Measurements from ENCODE around the gene FAM47E.

FAM47E gene, protein sequence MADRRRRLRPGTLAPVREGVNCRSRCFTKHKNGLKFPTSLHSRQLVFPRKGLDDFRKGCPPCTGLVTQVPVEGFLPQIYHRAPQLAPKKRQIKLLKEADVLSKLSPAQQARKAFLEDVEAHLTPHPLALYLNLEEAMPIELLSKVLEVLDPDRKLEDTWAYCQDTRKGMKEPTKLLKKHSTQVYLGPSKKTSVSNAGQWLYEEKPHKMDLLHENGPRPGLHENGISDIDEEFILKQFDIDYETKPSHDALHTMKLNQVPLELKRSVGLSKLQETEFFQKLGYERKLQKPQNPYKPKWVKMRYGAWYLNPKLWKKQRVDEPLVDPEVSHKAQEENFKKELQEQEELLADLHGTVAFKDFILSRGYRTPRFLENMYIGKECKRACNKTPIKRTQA
- 0.31 to 0.54 reads per million in 2 donors for total RNA-seq

DNA sequence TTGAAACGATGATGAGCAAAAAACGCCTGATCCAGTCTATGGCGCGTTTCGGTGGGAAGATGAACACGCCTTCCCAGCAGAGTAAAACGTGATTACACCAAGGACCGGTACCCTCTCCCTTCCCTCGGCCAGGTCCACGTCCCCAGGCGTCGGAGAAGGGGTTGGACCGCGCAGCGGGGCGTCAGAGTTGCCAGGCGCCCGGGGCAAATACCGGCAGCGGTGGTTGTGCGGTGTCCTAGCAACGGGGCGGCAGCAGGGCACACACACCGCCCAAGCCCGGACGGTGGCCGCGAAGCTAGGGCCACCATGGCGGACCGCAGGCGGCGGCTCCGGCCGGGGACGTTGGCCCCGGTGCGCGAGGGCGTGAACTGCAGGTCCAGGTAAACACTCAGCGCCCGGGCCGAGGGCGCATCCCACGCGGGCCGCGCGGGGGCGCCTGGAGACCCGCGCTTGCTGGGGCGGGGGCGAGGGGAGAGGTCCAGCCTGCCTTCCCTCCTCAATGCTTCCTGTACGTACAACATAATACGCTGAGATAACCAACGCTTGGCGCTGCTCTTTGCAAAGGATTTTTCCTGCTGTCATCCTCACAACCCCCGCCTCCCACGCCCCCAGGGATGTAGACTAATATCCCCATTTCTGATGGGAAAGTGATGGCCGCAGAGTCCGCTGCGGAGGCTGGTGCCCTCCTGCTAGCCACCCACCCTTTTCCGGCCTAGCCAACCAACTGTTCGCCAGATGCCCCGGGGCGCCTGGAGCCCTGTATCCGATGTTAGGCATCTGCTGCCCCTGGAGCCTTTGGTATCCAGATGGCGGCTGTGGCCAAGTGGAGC, at the start of gene FAM47E:
FAM47E (plus strand) TSS at position 281 of the 830 bp plus-strand sequence; CDS start at position 307, 26 bp downstream.
- DNase-seq, result peak in 3 of 5 experiments; percentile 8 to 36 (median 13)

DNA sequence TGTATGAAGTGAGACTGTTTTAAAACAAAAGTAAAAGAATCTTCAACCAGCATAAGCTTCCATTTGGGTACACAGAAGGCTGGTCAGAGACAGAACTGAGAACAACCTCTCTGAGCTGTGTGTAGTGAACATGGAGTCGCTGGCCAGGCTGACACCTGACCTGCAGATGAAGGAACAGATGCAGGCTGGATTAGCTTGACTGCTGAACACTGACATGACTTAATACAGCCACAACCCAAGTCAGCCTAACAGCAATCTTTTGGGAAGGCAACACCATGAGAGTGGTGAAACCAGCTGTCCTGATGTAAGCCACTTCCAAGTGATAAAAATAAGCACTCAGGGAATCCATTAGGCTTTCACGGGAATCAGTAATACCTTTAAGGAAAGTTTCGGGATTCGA, 48.0 kb upstream of the FAM47E start:
- DNase-seq, result no peak

DNA sequence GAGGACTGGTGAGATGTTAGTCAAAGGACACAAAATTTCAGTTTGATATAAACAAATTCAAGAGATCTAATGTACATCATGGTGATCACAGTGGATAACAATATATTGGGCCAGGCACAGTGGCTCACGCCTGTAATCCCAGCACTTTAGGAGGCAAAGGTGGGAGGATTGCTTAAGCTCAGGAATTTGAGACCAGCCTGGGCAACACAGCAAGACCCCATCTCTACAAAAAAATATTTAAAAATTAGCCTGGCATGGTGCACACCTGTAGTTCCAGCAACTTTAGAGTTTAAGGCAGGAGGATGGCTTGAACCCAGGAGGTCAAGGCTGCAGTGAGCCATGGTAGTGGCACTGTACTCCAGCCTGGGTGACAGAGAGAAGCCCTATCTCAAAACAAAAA, 46.6 kb upstream of the FAM47E start:
- no peak for DNase-seq

DNA sequence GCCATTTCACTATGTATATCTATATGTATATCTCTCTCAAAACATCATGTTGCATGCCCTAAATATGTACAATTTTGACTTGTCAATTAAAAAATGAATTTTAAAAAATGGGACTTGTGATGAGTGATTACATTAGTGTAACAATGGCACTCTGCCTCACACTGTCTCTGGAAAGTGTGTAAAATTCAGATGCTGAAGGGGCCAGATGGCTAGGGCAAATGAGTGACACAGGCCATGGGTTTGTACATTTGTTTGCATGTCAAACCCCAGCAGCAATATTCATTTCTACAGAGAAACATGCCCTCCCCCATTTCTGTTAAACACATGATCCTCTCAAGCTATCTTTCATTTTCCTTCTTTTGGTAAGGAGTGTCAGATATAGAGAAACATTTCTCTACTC, 46.0 kb upstream of the FAM47E start:
- DNase-seq, result no peak

DNA sequence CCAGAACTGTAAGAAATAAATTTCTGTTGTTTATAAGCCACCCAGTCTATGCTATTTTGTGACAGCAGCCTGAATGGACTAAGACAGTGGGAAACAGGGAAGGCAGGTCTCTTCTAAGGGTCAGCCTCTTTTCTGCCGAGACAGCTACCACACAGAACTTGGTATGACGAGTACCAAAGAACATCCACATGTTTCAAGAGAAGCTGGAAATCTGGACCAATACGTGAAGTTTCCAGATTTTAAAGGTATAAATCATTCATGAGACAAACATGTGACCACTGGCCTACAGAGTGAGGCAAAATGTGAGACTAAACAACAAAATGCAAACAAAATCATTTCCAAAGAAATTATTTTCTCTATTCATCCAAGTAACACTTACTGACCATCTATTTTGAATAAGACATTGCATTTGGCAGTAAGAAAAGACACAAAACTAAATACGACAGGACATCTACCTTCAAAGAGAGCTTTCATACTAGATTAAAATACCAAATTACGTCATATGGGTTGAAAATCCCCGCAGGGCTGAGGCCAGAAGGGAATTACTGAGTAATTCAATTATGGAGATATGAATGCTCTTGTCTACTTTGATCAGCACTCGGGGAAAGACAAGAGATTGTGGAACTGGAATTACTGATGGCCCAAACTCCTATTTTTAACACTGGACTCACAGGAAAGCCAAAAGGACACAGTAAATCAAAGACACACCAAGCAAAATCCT, 45.1 kb upstream of the FAM47E start:
- DNase-seq, result no peak

DNA sequence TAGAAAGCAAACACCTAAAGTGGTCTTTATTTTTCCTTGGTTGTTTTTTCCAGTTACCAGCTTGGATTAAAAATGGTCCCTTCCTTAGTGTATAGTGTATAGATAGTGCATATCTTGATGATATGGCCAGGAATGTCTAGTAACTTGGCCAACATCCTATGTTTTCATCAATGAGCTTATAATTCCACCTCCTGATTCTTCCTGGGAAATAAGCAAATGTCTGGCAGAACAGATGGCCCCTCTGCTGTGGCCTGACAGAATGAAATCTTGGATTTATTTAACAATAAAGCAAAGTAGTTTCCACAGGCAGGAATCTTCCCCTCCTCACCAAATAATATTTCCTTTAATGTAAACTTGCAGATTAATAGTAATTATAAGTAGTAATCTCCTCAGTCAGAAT, 44.0 kb upstream of the FAM47E start:
- DNase-seq, result no peak

DNA sequence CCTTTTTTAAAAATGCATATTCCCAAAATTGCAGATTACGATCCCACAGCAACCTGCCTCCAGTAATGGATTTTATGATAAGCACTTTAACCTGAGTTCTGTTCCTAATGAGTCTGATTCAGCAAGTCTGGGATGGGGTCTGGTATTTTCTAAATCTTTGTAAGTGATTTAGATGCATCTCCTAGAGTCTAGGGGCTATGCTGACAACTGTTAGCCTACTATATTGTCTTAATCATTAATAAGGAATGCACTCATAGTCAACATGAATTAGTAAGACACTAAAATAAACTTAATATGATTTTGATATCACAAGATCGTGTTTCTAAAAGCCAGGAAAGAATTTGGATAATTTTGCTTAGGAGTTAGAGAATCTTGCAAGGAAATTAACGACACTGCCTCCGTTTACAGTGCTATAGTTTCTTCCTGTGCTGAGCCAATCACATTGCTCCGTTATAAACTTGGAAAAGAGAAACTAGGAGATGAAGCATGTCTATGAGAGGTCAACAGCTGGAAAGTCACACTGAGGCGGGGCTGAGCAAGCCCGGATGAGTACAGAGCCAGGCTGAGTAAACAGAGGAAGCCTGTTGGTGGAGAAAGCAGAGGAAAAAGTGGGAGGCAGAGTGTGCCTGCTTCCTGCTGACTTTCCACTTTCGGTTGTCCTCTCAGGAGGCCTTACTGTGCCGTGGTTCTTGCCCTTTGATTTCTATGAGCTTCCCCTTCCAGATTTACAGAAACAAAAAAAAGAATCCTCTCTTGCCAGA, 43.3 kb upstream of the FAM47E start:
- no peak for DNase-seq

DNA sequence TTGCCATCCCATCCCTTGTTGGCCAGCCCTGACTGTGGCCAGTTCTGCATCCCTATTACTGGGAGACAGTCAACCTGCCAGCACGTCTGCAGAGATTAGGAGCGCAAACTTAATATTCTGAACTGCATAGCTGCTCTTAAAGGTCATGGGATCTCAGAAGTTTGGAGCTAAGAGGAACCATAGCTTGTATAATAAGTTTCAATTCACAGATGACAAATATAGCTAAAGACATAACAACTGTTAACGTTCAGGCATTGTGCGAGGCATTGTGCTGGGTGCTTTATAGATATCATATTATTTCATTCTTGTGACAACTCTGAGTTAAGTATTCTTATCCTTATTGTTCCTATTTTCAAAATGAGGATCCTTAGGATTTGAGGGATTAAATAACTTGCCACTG, 41.6 kb upstream of the FAM47E start:
- DNase-seq, result no peak

DNA sequence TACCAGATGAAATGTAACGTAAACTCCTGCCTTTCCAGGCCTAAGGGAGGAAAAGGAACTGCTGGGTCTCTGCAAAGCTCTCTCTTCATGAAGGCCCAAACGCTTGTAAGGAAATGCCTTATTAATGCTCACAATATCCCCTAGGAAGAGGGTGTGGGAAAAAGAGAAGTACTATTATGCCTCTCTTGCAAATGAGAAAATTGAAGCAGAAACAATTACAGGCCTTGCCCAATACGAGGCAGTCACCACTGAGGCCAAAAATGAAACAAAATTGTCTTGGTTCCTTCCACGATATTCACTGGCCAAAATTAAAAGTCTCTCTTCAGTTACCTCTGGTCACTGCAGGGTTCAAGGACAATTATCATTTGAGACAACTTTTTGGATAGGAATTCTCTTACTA, 41.1 kb upstream of the FAM47E start:
- DNase-seq, result no peak

DNA sequence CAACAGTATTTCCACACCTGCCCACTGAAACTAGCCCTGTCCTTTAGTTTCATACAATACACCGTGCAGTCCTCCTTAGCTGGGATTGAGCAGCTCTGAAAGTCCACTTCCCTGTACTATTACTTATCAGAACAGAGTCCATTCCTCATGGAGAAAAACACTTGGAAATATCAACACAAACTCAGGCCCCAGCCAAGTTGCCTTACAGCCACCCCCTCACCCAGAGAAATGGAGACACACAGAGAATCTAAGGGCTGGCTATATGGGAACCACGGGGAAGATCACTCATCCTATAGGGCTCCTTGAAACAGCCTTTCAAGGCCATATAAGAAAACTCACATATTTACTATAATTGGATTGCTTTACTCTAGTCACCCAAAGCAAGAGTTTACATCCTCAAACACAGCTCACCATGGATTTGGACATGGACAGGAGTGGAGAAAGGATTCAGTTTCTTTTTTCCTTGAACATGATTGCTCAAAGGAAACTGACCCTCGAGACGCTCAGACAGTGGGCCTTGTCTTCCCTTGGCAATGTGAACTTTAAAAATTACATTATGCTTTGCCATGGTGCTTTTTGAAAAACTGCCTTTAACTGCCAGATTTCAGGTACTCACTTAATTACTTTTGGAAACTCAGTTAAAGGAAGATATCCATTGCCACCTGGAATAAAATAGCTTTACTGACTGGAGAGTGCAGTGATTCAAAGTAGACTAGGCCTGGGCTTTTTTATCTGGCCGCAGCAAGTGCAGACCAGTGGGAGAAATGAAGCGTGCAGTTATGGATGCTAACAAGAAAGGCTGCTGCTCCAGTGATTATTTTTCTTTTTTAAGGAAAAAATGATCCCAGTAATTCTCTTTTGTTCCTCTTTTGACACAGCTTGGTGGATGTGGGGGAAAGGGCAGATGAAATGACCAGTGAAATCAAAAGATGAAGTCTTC, 39.5 kb upstream of the FAM47E start:
- no peak for DNase-seq

DNA sequence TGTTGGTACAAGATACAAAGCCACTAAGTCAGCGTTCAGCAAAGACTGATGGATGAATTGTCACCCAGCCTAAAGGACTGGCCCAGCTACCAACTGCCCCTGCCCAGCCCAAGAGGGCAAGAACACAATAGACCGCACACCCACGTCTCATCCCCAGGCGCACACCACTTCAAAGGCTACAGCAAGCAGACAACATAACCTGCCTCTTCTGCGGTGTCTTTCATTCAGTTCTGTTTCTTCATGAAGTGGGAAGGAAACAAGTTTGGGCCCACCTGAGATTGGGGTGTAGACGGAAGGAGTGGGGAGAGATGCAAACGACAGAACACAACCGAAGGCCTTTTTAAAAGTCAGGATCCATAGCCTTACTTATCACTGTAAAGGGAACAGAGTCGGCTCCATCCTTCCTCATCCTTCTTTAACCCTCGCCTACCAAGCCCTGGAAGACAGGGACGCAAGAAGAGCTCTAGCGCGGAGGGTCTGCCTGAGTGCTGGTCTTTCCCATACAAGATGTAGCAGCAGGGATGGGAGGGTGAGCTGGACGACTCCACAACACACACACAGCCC, 38.6 kb upstream of the FAM47E start:
- peak in 3 of 5 experiments; percentile 32 to 64 (median 43) for DNase-seq

DNA sequence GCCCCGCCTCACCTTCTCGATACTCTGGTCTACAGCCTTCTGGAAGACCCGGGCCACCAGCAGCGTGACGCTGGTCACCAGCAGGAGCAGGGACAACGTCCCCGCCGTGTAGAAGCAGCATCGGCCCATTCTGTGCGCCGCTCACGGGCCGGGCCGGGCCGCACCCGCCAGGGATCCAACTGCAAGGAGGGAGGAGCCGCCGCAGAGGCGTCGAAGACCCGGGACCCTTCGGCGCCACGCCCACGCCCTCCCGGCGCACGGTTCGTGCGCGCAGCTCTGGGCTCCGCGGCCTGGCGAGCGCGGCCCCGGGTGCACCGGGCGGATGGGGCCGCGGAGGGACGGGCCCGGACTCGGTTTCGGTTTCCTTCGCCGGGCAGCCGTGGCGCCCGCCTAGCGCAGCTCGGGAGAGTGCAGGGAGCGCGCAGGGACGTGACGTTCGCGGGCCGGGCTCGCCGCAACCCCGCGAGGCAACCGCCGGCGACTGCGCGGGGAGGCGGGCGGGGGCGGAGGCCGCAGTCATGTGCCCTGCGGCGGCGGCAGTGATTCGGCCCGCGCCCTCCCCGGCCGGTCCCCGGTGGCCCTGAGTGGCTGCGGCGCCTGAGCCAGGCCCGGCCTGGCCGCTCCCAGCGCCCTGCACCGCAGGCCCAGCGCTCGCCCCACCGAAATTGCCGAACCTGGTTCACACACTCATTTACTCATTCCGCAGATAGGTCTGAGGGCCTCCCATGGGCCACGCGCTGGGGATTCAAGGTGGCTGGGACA, 37.9 kb upstream of the FAM47E start, which contains the start of gene SCARB2:
SCARB2 (minus strand) TSS at position 410 of the 762 bp plus-strand sequence; CDS start at position 129, 281 bp downstream.
- DNase-seq, result peak; percentile 43 to 85 (median 69)

DNA sequence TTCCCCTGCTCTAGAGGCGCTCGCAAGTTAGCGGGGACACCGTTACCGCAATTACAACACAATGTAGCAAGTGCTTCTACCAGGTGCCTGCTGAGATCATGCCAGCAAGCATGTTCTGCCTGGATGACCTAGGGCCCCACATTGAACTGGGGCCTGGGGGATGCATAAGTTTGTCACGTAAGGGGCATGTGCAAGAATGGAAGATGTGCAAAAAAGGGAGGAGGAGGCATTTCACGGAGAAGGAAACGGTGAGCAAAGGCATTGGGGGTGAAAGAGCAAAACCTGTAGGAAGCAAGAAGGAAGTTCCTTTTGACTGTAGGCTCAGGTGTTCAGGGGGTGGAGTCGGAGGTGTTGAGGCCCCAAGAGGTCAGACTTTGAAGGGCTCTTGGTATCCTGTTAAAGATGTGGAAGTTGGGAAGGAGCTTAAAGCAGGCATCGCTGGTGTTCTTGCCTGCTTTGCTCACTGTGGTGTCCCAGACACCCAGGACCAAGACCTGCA, 37.3 kb upstream of the FAM47E start:
- no peak for DNase-seq

DNA sequence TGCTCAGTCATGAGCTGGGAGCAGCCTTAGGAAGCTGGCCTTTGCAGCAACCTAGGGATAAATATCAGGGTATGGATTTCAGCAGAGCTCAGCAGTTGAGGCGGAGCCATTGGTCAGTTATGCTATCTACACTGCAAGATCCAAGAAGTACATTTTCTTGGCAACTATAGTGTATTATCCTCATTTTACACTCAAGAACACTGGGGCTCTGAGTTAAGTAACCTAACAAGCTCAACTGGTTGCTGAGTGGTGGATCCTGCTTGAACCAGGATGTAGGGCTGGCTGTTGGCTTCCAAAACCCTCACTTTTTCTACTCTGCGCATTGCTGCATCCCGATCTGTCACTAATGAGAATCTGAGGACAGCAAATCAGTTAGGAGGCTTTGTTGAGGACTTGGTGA, 36.4 kb upstream of the FAM47E start:
- DNase-seq, result no peak

DNA sequence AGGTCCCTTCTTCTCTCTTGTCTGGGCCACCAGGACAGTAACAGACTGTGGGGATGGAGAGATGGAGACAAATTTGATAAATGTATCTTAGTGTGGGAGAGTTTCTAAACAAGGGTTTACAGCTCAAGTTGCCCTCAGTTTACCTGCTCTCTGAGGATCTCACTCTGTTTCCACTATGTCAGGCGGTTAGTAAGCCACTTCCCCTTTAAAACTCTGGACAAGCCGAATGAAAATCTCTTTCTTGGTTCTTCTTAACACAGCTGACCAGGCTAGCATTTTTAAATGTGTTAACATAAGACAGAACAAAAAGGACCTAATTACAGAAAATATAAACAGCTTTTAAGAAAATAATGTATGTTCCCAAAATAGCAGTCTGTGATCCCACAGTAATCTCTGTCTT, 35.0 kb upstream of the FAM47E start:
- DNase-seq, result no peak

DNA sequence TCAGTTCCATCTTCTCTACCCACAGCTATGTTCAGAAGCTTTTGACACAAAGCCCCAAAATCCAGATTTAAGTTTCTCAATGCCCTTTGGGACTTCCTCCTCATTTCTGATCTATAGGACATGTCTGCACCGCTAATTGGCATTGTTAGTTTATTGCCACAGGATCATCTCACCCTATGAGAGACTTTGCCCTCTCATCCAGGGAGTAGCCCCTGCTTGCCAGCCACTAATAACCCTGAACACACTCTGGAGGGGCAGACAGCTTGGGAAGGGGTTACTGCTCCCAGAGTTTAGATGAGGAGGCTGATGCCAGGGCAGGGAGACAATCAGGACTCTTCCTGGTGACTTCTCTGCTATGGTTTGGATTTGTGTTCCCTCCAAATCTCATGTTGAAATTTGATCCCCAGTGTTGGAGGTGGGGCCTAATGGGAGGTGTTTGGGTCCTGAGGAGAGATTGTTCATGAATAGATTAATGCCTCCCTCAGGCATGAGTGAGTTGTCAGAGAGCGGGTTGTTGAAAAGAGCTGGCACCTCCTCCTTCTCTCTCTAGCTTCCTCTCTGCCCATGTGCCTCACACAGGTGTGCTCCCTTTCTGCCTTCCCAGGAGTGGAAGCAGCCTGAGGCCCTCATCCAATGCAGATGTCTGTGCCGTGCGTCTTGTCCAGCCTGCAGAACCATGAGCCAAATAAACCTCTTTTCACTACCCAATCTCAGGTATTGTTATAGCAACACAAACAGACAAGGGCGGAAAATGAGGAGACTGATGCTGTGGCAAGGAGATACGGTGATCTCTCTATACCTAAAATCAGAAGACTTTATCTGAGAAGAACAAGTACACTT, 34.3 kb upstream of the FAM47E start:
- DNase-seq, result no peak

DNA sequence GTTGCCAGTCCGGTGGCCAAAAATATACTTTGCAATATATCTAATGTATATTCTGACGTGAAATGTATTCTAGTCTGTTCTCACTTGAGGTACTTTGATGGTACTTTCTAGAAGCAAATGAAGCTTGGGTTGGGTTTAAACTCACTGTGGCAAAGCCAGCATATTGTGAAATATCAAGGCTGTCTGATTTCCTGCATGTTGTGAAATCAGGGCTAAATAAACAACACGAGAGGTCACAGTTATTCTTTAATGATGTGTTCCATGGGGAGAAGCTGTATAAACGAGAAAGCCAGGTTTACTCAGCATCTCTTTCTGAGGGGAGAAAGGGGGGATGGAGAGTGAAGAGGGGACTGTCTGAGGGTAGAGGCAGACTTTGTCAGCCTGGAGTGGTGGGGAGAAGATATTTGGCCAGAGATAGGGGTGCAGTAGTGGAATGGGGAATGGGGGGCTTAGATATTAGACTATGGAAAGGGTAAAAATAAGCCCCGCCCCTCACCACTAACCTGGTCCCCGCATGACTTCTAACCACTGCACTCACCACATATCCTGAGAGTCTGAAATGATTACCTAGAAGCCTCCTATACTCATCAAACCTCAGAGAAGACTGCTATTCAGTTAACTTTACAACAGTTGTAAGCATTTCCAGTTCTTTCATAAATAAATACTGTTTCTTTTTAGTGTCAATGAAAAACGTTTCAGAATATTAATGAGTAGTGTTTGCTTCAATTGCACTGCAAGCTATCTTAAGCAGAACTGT, 32.0 kb upstream of the FAM47E start:
- peak in 1 of 5 experiments; percentile 5 for DNase-seq

DNA sequence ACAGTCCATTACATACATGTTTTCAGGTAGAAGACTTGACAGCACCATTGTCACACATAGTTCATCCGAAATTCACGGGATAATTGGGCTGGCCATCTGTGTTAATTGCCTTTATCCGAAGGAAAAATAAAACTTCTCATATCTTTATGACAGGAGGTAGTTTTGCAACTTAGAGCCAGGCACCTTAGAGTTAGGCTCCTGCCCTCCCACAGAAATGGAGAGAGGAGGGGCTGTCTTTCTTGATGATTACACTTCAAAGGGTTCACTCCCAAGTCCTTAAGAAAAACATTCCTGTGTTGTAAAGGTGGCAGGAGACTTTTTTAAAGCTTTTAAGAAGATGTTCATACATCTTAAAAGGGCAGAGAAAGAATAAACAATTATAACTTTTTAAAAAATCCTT, 27.4 kb upstream of the FAM47E start:
- DNase-seq, result no peak

All from T-helper 2 cell (primary cell).